Mesenchymal stem cell (in vitro differentiated cells and primary cell): ENCODE data around the gene ZNF862.

ENCODE experiments used
- DNase-seq: peaks from one replicate; pipeline ENCODE4 v3.0.0-alpha.2; 2013
- H2AFZ ChIP-seq: one replicate; pipeline ENCODE4 v1.6.1; 2013; ENCODE audit warnings: low read depth, mild to moderate bottlenecking, control low read depth, inconsistent platforms, low read length, moderate library complexity
- H2AK5ac ChIP-seq: 2 replicates; pipeline ENCODE4 v1.6.1; 2013; ENCODE audit warnings: low read length, moderate library complexity, mild to moderate bottlenecking, inconsistent platforms; ENCODE audit not compliant: severe bottlenecking
- H2BK120ac ChIP-seq: one replicate; pipeline ENCODE4 v1.6.1; 2013; ENCODE audit warnings: low read depth, mild to moderate bottlenecking, inconsistent platforms, low read length, moderate library complexity
- H2BK12ac ChIP-seq, 2 experiments: one replicate each; pipeline ENCODE4 v1.6.1; 2013; ENCODE audit warnings: inconsistent platforms in 2 of 2, low read length in 2 of 2, mild to moderate bottlenecking in 2 of 2, moderate library complexity in 2 of 2, control low read depth in 1 of 2
- H2BK15ac ChIP-seq: one replicate; pipeline ENCODE4 v1.6.1; 2013; ENCODE audit warnings: mild to moderate bottlenecking, low read depth, inconsistent platforms; ENCODE audit not compliant: poor library complexity, severe bottlenecking
- H2BK5ac ChIP-seq: 2 replicates; pipeline ENCODE4 v1.6.1; 2013; ENCODE audit warnings: low read depth, mild to moderate bottlenecking, low read length, control low read depth, inconsistent platforms; ENCODE audit not compliant: poor library complexity, severe bottlenecking
- H3K14ac ChIP-seq, 2 experiments: one replicate each; pipeline ENCODE4 v1.6.1; 2013; ENCODE audit warnings: inconsistent platforms in 2 of 2, low read length in 2 of 2, control low read depth in 1 of 2, mild to moderate bottlenecking in 1 of 2, moderate library complexity in 1 of 2
- H3K18ac ChIP-seq, 2 experiments: one replicate each; pipeline ENCODE4 v1.6.1; 2013; ENCODE audit warnings: inconsistent platforms in 2 of 2, low read length in 2 of 2, control low read depth in 1 of 2, low read depth in 1 of 2, mild to moderate bottlenecking in 1 of 2
- H3K23ac ChIP-seq, 2 experiments: one replicate each; pipeline ENCODE4 v1.6.1; 2013; ENCODE audit warnings: inconsistent platforms in 2 of 2, low read length in 2 of 2, mild to moderate bottlenecking in 2 of 2, moderate library complexity in 2 of 2, control low read depth in 1 of 2
- H3K27ac ChIP-seq: 2 replicates; pipeline ENCODE4 v1.5.1; 2013; ENCODE audit warnings: mild to moderate bottlenecking, moderate library complexity, low read length, control low read depth, inconsistent platforms; ENCODE audit not compliant: poor library complexity, severe bottlenecking
- H3K27me3 ChIP-seq, 2 experiments: 2 replicates each; pipeline versions ENCODE4 v1.6.1 to v1.7.0; 2013; ENCODE audit warnings: low read length in 2 of 2, mild to moderate bottlenecking in 2 of 2, moderate library complexity in 2 of 2, control low read depth in 1 of 2, inconsistent platforms in 1 of 2; ENCODE audit not compliant: control insufficient read depth in 1 of 2, insufficient read depth in 1 of 2
- H3K36me3 ChIP-seq, 2 experiments: 2 replicates each; pipeline versions ENCODE4 v1.6.1 to v1.7.0; 2013; ENCODE audit warnings: low read length in 2 of 2, control low read depth in 1 of 2, inconsistent platforms in 1 of 2, low read depth in 1 of 2, mild to moderate bottlenecking in 1 of 2; ENCODE audit not compliant: insufficient read depth in 2 of 2, control insufficient read depth in 1 of 2
- H3K4ac ChIP-seq, 2 experiments: one replicate each; pipeline ENCODE4 v1.6.1; 2013; ENCODE audit warnings: inconsistent platforms in 2 of 2, low read length in 2 of 2, mild to moderate bottlenecking in 2 of 2, moderate library complexity in 2 of 2, control low read depth in 1 of 2, low read depth in 1 of 2
- H3K4me1 ChIP-seq: 2 replicates; pipeline ENCODE4 v1.6.1; 2013; ENCODE audit warnings: low read depth, low read length, control low read depth; ENCODE audit not compliant: control insufficient read depth, insufficient read depth
- H3K4me2 ChIP-seq: 2 replicates; pipeline ENCODE4 v1.6.1; 2013; ENCODE audit warnings: low read length, mild to moderate bottlenecking, inconsistent platforms; ENCODE audit not compliant: poor library complexity, severe bottlenecking
- H3K4me3 ChIP-seq, 2 experiments: 2 replicates each; pipeline versions ENCODE4 v1.5.1 to v1.7.0; 2013; ENCODE audit warnings: low read length in 2 of 2, mild to moderate bottlenecking in 2 of 2, control low read depth in 1 of 2, low read depth in 1 of 2; ENCODE audit not compliant: insufficient read depth in 1 of 2
- H3K79me1 ChIP-seq: replicated peaks from 2 replicates; pipeline ENCODE4 v1.6.1; 2013; ENCODE audit warnings: mild to moderate bottlenecking, control low read depth, low read length, inconsistent platforms; ENCODE audit not compliant: poor library complexity, severe bottlenecking
- H3K9ac ChIP-seq: 2 replicates; pipeline ENCODE4 v1.7.0; 2013; ENCODE audit warnings: mild to moderate bottlenecking, low read length, moderate library complexity
- H3K9me3 ChIP-seq: 2 replicates; pipeline ENCODE4 v1.7.0; 2013; ENCODE audit warnings: mild to moderate bottlenecking, low read length; ENCODE audit not compliant: control insufficient read depth
- H4K8ac ChIP-seq: one replicate; pipeline ENCODE4 v1.6.1; 2013; ENCODE audit warnings: inconsistent platforms, mild to moderate bottlenecking, low read length, moderate library complexity
- H4K91ac ChIP-seq: one replicate; pipeline ENCODE4 v1.6.1; 2013; ENCODE audit warnings: mild to moderate bottlenecking, low read length, inconsistent platforms
- WGBS: methylation state at CpG from one replicate; pipeline ENCODE4 v1.1.7; 2013; ENCODE audit warnings: mixed read lengths; 5-methylcytosine and 5-hydroxymethylcytosine counted together

The ZNF862 gene

GRCh38 chr7:149834601-149835000 is 3.6 kb upstream of the ZNF862 start:
- H2AK5ac ChIP-seq: no peak overlapping the region
- no peaks in the 10 kb centered on the region for H3K9me3 ChIP-seq
- H3K4ac ChIP-seq: no peak overlapping the region
- H3K23ac ChIP-seq: no peak overlapping the region
- DNase-seq: no peak
- H2AFZ ChIP-seq: no peak overlapping the region
- H3K18ac ChIP-seq: no peak overlapping the region
- H3K9ac ChIP-seq: no peak overlapping the region
- no peak overlapping the region for H3K14ac ChIP-seq
- H2BK120ac ChIP-seq: no peak overlapping the region
- H3K4me3 ChIP-seq: no peak overlapping the region
- no peak overlapping the region for H3K27ac ChIP-seq
- H4K91ac ChIP-seq: no peak overlapping the region
- peaks cover 36 to 44% of the 10 kb centered on the region in 2 experiments for H3K27me3 ChIP-seq
- H2BK5ac ChIP-seq: no peak overlapping the region
- H4K8ac ChIP-seq: no peak overlapping the region
- no peak overlapping the region for H3K4me2 ChIP-seq
- no peak overlapping the region for H2BK15ac ChIP-seq
- H3K4me1 ChIP-seq: no peaks in the 10 kb centered on the region
- H3K36me3 ChIP-seq: no peaks in the 10 kb centered on the region
- H2BK12ac ChIP-seq: no peak overlapping the region
- WGBS: 78% methylated on average over 8 of the region's 8 CpGs
- H3K79me1 ChIP-seq: peaks cover 5% of the 10 kb centered on the region

- Histone ChIP-seq H3K9ac (no peak overlapping the region), H3K4me1 (no peaks in the 10 kb centered on the region), H2BK120ac (no peak overlapping the region), H3K14ac (no peak overlapping the region), H3K4me2 (no peak overlapping the region), H3K27ac (no peak overlapping the region), H3K36me3 (no peaks in the 10 kb centered on the region), H2BK15ac (no peak overlapping the region), H2AFZ (no peak overlapping the region), H2BK12ac (no peak overlapping the region), H3K9me3 (no peaks in the 10 kb centered on the region), H4K8ac (no peak overlapping the region), H3K27me3 (peaks cover 31 to 34% of the 10 kb centered on the region in 2 experiments), H3K18ac (no peak overlapping the region), H2BK5ac (no peak overlapping the region), H2AK5ac (no peak overlapping the region), H3K4me3 (no peak overlapping the region), H3K4ac (no peak overlapping the region), H4K91ac (no peak overlapping the region), H3K79me1 (peaks cover 7% of the 10 kb centered on the region), H3K23ac (no peak overlapping the region)
- WGBS: 90% methylated on average over 1 of the region's 1 CpG
- DNase-seq: no peak
These were observed 1.7 kb upstream of the ZNF862 start for GRCh38 chr7:149836434-149836833.

- no peak overlapping the region for H3K4me2 ChIP-seq
- no peak overlapping the region for H2BK120ac ChIP-seq
- no peak overlapping the region for H2BK5ac ChIP-seq
- WGBS: 27% methylated on average over 17 of the region's 17 CpGs
- no peak overlapping the region for H4K91ac ChIP-seq
- H3K79me1 ChIP-seq: peaks cover 17% of the 10 kb centered on the region
- no peaks in the 10 kb centered on the region for H3K9me3 ChIP-seq
- H4K8ac ChIP-seq: no peak overlapping the region
- H2BK15ac ChIP-seq: no peak overlapping the region
- H2AK5ac ChIP-seq: no peak overlapping the region
- peaks cover 19 to 25% of the 10 kb centered on the region in 2 experiments for H3K27me3 ChIP-seq
- H3K9ac ChIP-seq: no peak overlapping the region
- no peak overlapping the region for H3K18ac ChIP-seq
- no peak overlapping the region for H3K4ac ChIP-seq
- peak overlapping the region in 1 of 2 experiments; percentile 95 for H3K4me3 ChIP-seq
- H3K4me1 ChIP-seq: no peaks in the 10 kb centered on the region
- no peaks in the 10 kb centered on the region for H3K36me3 ChIP-seq
- H3K23ac ChIP-seq: no peak overlapping the region
- no peak overlapping the region for H3K27ac ChIP-seq
- H2AFZ ChIP-seq: peak overlapping the region; percentile 32
- no peak overlapping the region for H3K14ac ChIP-seq
- DNase-seq: no peak
- no peak overlapping the region for H2BK12ac ChIP-seq
These were observed 481 bp upstream of the ZNF862 start for GRCh38 chr7:149837564-149838223.

DNA sequence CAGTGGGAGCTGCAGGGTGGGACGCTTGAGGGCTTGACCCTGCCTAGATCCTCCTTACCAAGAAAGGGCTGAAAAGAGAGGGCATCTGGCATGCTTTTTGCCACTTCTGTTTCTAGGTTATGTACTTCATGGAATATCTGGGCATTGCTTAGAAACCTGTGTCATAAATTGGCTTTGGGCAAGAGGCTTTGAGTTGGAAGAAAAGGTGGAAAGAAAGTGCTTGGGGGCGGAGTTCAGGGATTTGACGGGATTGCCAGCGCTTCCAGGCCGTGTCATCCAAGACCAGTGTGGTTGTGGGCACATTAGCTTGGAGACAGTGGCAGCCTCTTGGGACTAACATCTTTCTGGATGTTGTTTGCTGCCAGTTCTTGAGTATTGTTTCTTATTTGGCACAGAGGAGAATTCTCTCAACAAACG is 825 bp downstream of the ZNF862 start:
- Histone ChIP-seq H3K27me3 (peaks cover 8 to 13% of the 10 kb centered on the region in 2 experiments), H3K23ac (peak overlapping the region in 1 of 2 experiments; percentile 6)

More for the DNA sequence above, 825 bp downstream of the ZNF862 start:
- H2AK5ac ChIP-seq: no peak overlapping the region
- H4K91ac ChIP-seq: no peak overlapping the region
- H3K4me1 ChIP-seq: no peaks in the 10 kb centered on the region
- DNase-seq: peak; percentile 49
- 7% methylated on average over 5 of the region's 6 CpGs for WGBS
- H3K9ac ChIP-seq: peak overlapping the region; percentile 90
- no peak overlapping the region for H2BK120ac ChIP-seq
- H3K79me1 ChIP-seq: peaks cover 17% of the 10 kb centered on the region
- peak overlapping the region; percentile 88 to 95 for H3K4me3 ChIP-seq
- peak overlapping the region; percentile 46 for H2BK5ac ChIP-seq
- H3K4me2 ChIP-seq: peak overlapping the region; percentile 60
- H3K14ac ChIP-seq: peak overlapping the region in 1 of 2 experiments; percentile 23
- H2BK12ac ChIP-seq: no peak overlapping the region
- H3K4ac ChIP-seq: peak overlapping the region in 1 of 2 experiments; percentile 63
- no peak overlapping the region for H4K8ac ChIP-seq
- H2BK15ac ChIP-seq: no peak overlapping the region
- peak overlapping the region; percentile 46 for H3K27ac ChIP-seq
- H3K36me3 ChIP-seq: no peaks in the 10 kb centered on the region
- H3K9me3 ChIP-seq: no peaks in the 10 kb centered on the region
- peak overlapping the region; percentile 83 for H2AFZ ChIP-seq
- peak overlapping the region in 1 of 2 experiments; percentile 81 for H3K18ac ChIP-seq
